Cerebellar cortex (tissue), 1 donor: Measurements from ENCODE around the gene SEMA4G.

Source experiments
- DNase-seq: peaks from one replicate; pipeline ENCODE4 v3.0.0-alpha.2; 2015; ENCODE audit warnings: low spot score

Gene SEMA4G

GRCh38 chr10:100987685-100988049 is 18.4 kb downstream of the SEMA4G start:
- no peak for DNase-seq

GRCh38 chr10:100988166-100988565 is 18.9 kb downstream of the SEMA4G start:
- no peak for DNase-seq

GRCh38 chr10:100989088-100989487 is 19.8 kb downstream of the SEMA4G start:
- no peak for DNase-seq

GRCh38 chr10:100993986-100994708 is 24.8 kb downstream of the SEMA4G start:
- peak; percentile 80 for DNase-seq

GRCh38 chr10:100995181-100995580 is 25.9 kb downstream of the SEMA4G start:
- no peak for DNase-seq

GRCh38 chr10:100996678-100997359 is 27.5 kb downstream of the SEMA4G start:
- DNase-seq = no peak

- DNase-seq = peak; percentile 74
Observed at GRCh38 chr10:100997360-100998182, 28.3 kb downstream of the SEMA4G start.

- peak; percentile 88 for DNase-seq
Observed at GRCh38 chr10:100998183-100998990, 29.1 kb downstream of the SEMA4G start.

- DNase-seq = no peak
Observed at GRCh38 chr10:100998991-100999741, 29.9 kb downstream of the SEMA4G start.

- DNase-seq = no peak
Observed at GRCh38 chr10:100999742-101000126, 30.4 kb downstream of the SEMA4G start, which contains the start of gene LZTS2. TSS of gene LZTS2 (plus strand) at chr10:100999808. CDS start at chr10:101002539, 2,731 bp downstream.

GRCh38 chr10:101000127-101000914 is 31.0 kb downstream of the SEMA4G start:
- DNase-seq = no peak

- DNase-seq = no peak
Observed at GRCh38 chr10:101000915-101001658, 31.8 kb downstream of the SEMA4G start.

- DNase-seq = no peak
Observed at GRCh38 chr10:101001659-101002035, 32.3 kb downstream of the SEMA4G start.

GRCh38 chr10:101002456-101002855 is 33.2 kb downstream of the SEMA4G start:
- no peak for DNase-seq

GRCh38 chr10:101003639-101004206 is 34.4 kb downstream of the SEMA4G start:
- DNase-seq = no peak

GRCh38 chr10:101005361-101005760 is 36.1 kb downstream of the SEMA4G start:
- no peak for DNase-seq

- DNase-seq = no peak
Observed at GRCh38 chr10:101005869-101006567, 36.7 kb downstream of the SEMA4G start.

GRCh38 chr10:101006593-101007098 is 37.3 kb downstream of the SEMA4G start:
- peak; percentile 71 for DNase-seq
